ENCODE measurements around the gene AMOTL1.

AMOTL1 gene, protein sequence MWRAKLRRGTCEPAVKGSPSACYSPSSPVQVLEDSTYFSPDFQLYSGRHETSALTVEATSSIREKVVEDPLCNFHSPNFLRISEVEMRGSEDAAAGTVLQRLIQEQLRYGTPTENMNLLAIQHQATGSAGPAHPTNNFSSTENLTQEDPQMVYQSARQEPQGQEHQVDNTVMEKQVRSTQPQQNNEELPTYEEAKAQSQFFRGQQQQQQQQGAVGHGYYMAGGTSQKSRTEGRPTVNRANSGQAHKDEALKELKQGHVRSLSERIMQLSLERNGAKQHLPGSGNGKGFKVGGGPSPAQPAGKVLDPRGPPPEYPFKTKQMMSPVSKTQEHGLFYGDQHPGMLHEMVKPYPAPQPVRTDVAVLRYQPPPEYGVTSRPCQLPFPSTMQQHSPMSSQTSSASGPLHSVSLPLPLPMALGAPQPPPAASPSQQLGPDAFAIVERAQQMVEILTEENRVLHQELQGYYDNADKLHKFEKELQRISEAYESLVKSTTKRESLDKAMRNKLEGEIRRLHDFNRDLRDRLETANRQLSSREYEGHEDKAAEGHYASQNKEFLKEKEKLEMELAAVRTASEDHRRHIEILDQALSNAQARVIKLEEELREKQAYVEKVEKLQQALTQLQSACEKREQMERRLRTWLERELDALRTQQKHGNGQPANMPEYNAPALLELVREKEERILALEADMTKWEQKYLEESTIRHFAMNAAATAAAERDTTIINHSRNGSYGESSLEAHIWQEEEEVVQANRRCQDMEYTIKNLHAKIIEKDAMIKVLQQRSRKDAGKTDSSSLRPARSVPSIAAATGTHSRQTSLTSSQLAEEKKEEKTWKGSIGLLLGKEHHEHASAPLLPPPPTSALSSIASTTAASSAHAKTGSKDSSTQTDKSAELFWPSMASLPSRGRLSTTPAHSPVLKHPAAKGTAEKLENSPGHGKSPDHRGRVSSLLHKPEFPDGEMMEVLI

DNA sequence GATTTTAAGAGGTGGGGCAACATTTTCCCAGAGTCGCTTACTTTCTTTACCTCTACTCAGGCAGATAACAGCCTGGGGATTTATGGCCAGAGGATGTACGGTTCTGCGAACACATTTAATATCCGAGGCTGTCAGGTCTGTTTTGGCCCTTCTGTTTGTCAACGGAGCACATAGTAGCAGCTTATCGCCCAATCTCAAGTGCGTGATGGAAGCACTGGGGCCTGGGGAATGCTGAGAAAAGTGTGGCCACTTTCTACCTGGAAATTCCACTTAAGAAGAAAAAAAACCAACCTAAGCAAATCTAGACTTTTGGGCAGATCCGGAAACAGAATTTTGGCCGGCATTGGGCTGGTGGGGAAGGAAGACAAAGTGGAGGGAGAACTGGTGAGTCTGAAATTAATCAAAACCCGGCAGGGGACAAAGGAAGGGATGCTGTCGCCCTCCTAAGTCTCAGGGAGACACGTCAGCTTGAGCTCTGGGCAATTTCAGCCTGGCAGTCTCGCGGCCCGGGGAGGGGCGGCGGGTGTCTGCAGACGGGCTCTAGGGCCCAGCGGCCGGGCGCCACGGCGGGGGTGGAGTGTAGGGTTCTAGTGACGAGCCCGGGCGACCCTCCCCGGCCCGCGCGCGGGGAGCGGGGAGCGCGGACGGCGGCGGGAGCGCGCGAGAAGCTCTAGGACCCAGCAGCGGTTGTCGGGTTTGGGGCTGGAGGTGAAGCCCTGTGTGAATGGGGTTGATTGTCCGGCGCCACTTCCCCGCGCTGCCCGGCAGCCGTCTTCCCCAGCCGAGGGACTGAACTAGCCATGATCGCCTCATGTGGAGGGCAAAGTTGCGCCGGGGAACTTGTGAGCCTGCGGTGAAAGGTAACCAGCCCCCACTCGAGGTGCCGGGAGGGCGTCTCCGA, at the start of gene AMOTL1:
AMOTL1 (plus strand) TSS at position 656 of the 901 bp plus-strand sequence; CDS start at position 812, 156 bp downstream.
- DNase-seq (ENCODE audit: low read depth): no peak

GRCh38 chr11:94719876-94720275, 48.3 kb upstream of the AMOTL1 start:
- DNase-seq (ENCODE audit: low read depth): no peak

DNA sequence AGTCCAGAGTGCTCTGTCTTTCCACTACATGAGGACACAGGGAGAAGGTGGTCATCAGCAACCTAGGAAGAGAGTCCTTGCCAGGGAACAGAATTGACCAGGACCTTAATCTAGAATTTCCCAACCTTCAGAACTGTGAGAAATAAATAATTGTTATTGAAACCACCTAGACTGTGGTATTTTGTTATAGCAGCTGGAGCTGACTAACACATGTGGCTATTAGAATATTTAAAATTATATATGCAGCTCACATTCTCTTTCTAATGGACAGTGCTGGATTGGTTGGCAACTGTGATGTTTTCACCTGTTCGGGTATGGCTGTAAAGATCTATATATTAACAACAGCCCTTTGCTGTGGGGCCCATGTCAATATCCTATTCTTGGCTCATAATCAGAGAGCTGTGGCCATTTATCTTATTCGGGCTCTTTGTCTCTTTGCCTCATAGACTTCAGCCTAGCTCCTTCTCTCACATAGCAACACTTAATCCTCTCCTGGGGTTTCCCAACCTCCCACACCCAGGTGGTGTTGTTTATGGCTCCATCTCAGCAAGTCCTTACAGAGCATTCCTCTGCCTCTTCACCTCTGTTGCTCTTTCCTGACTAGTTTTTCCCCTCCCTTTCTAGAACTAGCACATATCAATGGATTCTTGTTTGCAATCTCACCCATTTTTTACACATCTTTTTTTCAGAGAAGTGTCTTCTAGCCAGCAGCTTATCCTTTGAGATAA, 46.4 kb upstream of the AMOTL1 start:
- no peak for DNase-seq (ENCODE audit: low read depth)

DNA sequence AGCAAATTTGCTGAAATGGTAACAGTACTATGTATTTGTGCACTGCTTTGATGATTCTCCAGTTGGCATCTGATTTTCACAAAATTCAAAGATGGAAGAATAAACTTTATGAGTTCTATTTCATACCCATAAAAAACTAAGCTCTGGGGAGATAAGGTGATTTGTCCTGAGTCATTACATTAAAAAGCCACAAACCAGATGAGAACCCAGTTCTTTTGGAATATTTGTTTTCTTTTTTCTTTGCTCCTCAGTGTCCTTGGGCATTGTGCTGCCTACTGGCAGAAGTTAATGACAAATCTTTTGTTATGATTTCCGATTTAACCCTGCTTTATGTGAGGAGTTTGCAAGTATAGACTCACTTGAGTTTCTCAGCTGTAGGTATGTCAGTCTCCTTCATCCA, 45.4 kb upstream of the AMOTL1 start:
- no peak for DNase-seq (ENCODE audit: low read depth)

GRCh38 chr11:94725097-94725496, 43.1 kb upstream of the AMOTL1 start:
- DNase-seq (ENCODE audit: low read depth): no peak

GRCh38 chr11:94727819-94728218, 40.3 kb upstream of the AMOTL1 start:
- no peak for DNase-seq (ENCODE audit: low read depth)

GRCh38 chr11:94728541-94728940, 39.6 kb upstream of the AMOTL1 start:
- DNase-seq (ENCODE audit: low read depth): no peak

- DNase-seq (ENCODE audit: low read depth): no peak
These were observed 39.0 kb upstream of the AMOTL1 start for GRCh38 chr11:94728966-94729751.

DNA sequence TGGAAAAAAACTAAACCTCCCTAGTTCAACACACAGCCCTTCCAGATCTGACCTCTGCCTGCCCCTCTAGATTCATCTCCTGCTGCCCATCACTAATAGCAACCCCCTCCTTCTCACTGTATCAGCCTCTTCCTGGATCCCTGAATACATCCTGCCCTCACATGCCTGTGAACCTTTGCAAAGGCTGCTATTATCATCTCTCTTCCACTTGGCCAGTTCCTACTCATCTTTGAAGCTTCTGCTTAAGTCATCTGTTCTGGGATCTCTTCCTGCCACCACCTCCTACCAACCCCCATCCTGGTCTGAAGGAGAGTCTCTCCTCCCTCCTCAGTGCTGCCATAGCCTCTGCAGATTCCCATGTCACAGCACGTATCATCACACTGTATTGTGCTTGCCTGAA, 38.0 kb upstream of the AMOTL1 start:
- no peak for DNase-seq (ENCODE audit: low read depth)

- no peak for DNase-seq (ENCODE audit: low read depth)
These were observed 36.1 kb upstream of the AMOTL1 start for GRCh38 chr11:94731880-94732601.

GRCh38 chr11:94732617-94733281, 35.4 kb upstream of the AMOTL1 start:
- DNase-seq (ENCODE audit: low read depth): no peak

GRCh38 chr11:94734563-94735275, 33.4 kb upstream of the AMOTL1 start:
- no peak for DNase-seq (ENCODE audit: low read depth)

GRCh38 chr11:94735907-94736306, 32.2 kb upstream of the AMOTL1 start:
- no peak for DNase-seq (ENCODE audit: low read depth)

GRCh38 chr11:94737171-94737611, 31.0 kb upstream of the AMOTL1 start:
- no peak for DNase-seq (ENCODE audit: low read depth)

DNA sequence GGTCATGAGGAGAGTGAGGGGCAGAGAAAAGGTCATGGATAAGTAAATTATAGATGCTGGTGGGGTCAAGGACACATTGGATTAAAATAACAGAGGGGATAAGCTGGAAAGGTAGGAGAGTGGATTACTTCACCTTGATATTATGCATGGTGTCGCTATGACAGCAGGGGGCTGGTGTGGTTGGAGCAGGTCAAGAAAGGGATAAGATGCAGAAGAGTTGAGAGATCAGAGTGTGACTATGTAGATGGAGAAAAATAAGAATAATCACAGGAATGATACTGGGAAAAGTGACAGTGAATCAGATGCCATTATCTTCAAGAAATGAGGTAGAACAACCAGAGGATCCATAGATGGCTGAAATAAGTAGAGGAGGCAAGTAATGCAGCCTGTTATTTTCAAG, 29.4 kb upstream of the AMOTL1 start:
- no peak for DNase-seq (ENCODE audit: low read depth)

DNA sequence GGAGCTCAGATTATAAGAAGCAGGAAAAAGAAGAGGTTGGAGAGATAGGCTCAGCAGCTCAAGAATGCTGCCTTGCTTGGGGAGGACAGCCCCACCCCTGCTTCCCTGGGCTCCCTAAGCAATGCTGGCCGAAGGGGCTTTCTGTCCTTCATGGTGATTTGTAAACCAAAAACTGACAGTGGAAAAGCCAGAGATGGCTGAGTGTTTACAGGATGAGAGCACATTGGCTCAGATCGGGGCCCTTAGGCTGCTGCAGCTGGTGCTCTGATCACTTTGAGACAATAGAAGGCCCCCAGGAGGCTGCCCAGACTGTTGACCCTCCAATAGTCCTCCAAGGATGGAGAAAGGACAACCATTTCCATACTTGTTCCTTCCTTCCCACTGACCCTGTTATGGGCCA, 28.8 kb upstream of the AMOTL1 start:
- no peak for DNase-seq (ENCODE audit: low read depth)

DNA sequence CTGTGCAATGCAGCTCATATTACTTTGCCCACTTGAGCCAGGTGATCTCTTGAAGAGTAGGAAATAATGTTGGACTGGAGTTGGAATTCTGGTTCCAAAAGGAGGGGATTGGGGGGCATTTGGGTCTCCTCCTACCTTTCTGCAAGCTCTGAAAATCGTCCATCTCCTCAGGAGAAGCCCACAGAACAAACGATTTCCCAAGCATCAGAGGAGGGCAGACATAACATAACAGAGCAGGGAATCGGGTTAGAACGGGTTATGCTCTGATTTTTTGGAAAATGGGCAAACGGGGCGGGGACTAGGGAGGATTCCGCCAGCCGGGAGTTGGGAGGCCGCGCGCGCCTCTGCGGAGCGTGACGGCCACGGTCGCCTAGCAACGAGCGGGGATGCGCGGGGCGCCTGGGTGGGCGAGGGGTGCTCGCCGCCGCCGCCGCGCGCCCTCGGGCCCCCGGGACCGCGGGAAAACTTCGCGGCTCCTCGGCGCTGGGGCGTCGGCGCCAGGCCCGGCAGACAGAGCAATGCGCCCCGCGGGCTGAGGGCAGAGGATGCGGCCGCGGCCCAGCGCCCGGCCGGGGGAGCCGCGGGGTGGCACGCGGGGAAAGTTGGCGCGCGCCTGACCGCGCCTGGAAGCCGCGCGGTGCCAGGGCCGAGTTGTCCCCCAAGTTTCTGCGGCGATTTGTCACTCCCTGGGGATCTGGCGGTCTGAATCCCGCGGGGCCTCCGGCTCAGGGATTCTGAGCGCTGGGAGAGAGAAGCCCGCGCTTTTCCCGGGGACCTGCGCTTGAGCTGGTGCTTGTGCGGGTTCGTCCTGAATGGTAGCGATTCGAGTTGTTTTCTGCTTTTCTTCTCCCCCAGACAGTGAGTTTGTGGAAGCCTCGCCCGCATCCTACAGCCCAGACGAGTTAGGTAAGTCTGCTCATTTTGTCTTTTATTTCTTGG, 27.8 kb upstream of the AMOTL1 start:
- no peak for DNase-seq (ENCODE audit: low read depth)
